Measurements from ENCODE around the gene RAPGEF1. TPM values are rescaled to one million over a fixed set of nuclear protein-coding genes. Genes with fewer than 3 reads are reported as not detected.

RAPGEF1 gene
- total and polyA plus RNA-seq, 2 of the 13 experiments (the other 11 are each of a cell fraction or from before 2014, with no cell fraction given) = 21.2 to 38.9 TPM

GRCh38 chr9:131721076-131721475 lies 18.8 kb downstream of the RAPGEF1 start:
- no peak for TF ChIP-seq ZNF761 (CRISPR knock-in tag; conservative IDR thresholded peaks at IDR 0.05)
- no peak for TF ChIP-seq FOSL1 (CRISPR knock-in tag; IDR thresholded peaks at IDR 0.05; ENCODE audit: borderline replicate concordance)
- no peak for TF ChIP-seq NCOA2 (CRISPR knock-in tag; IDR thresholded peaks at IDR 0.05)
- TF ChIP-seq, protein P1, sequence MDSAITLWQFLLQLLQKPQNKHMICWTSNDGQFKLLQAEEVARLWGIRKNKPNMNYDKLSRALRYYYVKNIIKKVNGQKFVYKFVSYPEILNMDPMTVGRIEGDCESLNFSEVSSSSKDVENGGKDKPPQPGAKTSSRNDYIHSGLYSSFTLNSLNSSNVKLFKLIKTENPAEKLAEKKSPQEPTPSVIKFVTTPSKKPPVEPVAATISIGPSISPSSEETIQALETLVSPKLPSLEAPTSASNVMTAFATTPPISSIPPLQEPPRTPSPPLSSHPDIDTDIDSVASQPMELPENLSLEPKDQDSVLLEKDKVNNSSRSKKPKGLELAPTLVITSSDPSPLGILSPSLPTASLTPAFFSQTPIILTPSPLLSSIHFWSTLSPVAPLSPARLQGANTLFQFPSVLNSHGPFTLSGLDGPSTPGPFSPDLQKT (CRISPR knock-in tag; IDR thresholded peaks at IDR 0.05; ENCODE audit: borderline replicate concordance) = no peak
- TF ChIP-seq ZIK1 (CRISPR knock-in tag; IDR thresholded peaks at IDR 0.05; ENCODE audit: borderline replicate concordance, low read depth) = no peak
- TF ChIP-seq NFYB (CRISPR knock-in tag; IDR thresholded peaks at IDR 0.05) = no peak
- TF ChIP-seq PHF8 (CRISPR knock-in tag; IDR thresholded peaks at IDR 0.05) = no peak
- TF ChIP-seq, protein P2, sequence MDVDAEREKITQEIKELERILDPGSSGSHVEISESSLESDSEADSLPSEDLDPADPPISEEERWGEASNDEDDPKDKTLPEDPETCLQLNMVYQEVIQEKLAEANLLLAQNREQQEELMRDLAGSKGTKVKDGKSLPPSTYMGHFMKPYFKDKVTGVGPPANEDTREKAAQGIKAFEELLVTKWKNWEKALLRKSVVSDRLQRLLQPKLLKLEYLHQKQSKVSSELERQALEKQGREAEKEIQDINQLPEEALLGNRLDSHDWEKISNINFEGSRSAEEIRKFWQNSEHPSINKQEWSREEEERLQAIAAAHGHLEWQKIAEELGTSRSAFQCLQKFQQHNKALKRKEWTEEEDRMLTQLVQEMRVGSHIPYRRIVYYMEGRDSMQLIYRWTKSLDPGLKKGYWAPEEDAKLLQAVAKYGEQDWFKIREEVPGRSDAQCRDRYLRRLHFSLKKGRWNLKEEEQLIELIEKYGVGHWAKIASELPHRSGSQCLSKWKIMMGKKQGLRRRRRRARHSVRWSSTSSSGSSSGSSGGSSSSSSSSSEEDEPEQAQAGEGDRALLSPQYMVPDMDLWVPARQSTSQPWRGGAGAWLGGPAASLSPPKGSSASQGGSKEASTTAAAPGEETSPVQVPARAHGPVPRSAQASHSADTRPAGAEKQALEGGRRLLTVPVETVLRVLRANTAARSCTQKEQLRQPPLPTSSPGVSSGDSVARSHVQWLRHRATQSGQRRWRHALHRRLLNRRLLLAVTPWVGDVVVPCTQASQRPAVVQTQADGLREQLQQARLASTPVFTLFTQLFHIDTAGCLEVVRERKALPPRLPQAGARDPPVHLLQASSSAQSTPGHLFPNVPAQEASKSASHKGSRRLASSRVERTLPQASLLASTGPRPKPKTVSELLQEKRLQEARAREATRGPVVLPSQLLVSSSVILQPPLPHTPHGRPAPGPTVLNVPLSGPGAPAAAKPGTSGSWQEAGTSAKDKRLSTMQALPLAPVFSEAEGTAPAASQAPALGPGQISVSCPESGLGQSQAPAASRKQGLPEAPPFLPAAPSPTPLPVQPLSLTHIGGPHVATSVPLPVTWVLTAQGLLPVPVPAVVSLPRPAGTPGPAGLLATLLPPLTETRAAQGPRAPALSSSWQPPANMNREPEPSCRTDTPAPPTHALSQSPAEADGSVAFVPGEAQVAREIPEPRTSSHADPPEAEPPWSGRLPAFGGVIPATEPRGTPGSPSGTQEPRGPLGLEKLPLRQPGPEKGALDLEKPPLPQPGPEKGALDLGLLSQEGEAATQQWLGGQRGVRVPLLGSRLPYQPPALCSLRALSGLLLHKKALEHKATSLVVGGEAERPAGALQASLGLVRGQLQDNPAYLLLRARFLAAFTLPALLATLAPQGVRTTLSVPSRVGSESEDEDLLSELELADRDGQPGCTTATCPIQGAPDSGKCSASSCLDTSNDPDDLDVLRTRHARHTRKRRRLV (CRISPR knock-in tag; IDR thresholded peaks at IDR 0.05) = no peak
- TF ChIP-seq, protein P3, sequence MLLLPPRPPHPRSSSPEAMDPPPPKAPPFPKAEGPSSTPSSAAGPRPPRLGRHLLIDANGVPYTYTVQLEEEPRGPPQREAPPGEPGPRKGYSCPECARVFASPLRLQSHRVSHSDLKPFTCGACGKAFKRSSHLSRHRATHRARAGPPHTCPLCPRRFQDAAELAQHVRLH (CRISPR knock-in tag; IDR thresholded peaks at IDR 0.05; ENCODE audit: borderline replicate concordance, low read depth) = no peak
- TF ChIP-seq, protein P4, sequence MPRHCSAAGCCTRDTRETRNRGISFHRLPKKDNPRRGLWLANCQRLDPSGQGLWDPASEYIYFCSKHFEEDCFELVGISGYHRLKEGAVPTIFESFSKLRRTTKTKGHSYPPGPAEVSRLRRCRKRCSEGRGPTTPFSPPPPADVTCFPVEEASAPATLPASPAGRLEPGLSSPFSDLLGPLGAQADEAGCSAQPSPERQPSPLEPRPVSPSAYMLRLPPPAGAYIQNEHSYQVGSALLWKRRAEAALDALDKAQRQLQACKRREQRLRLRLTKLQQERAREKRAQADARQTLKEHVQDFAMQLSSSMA (CRISPR knock-in tag; IDR thresholded peaks at IDR 0.05) = no peak
- no peak for TF ChIP-seq ZNF883 (CRISPR knock-in tag; IDR thresholded peaks at IDR 0.05; ENCODE audit: not compliant biosample characterization)
- TF ChIP-seq TEAD2 (CRISPR knock-in tag; IDR thresholded peaks at IDR 0.05) = no peak
- no peak for TF ChIP-seq SYNCRIP (IDR thresholded peaks at IDR 0.05; ENCODE audit: insufficient read depth, low read depth, low read length)
- no peak for TF ChIP-seq DNMT3B (CRISPR knock-in tag; conservative IDR thresholded peaks at IDR 0.05)
- CTCF ChIA-PET (ENCODE audit: low intra/inter-chr PET ratio, low total read pairs) = no interaction called here
- peaks cover 58% of the 10 kb centered on the region for H3K79me2 ChIP-seq (ENCODE audit: insufficient read depth, low read length)
- no peak for FAIRE-seq
- BruUV-seq (replicated peaks) = no TSS peak
- no peak overlapping the region for H3K4me3 ChIP-seq (replicated peaks in 1 of 3; ENCODE audit: insufficient read depth in 1 of 3, low read depth in 2 of 3, low read length in 3 of 3)
- no peaks in the 10 kb centered on the region for H4K20me1 ChIP-seq (ENCODE audit: insufficient read depth, low read length)
- POLR2A ChIA-PET = no interaction called here
- H3K27me3 ChIP-seq (ENCODE audit: control insufficient read depth in 1 of 2, insufficient read depth in 2 of 2, low read length in 2 of 2) = no peaks in the 10 kb centered on the region
- H3K4me1 ChIP-seq (ENCODE audit: insufficient read depth, low read length) = peaks cover 31% of the 10 kb centered on the region
- no peak for ATAC-seq
- H3K27ac ChIP-seq (ENCODE audit: extremely low read length, insufficient read depth, low read length) = no peak overlapping the region
- H2AFZ ChIP-seq (ENCODE audit: low read length) = no peak overlapping the region
- WGBS (ENCODE audit: low lambda C conversion rate) = 95% methylated on average over 13 of the region's 13 CpGs
- in situ Hi-C loops (cut with HindIII; ENCODE audit: extremely low pct_ligation_motif_present, low pct_unique_long_range_greater_than_20kb) = no loop called here
- H3K36me3 ChIP-seq (replicated peaks in 1 of 2; ENCODE audit: control insufficient read depth in 1 of 2, insufficient read depth in 2 of 2, low read length in 2 of 2) = peaks cover 0 to 4% of the 10 kb centered on the region in 2 experiments; a peak in 3 of 5 replicates
- no peak overlapping the region for H3K4me2 ChIP-seq (ENCODE audit: low read depth, low read length)
- no peak overlapping the region for H3K9ac ChIP-seq (ENCODE audit: insufficient read depth, low read depth, low read length)
- DNase-seq (ENCODE audit: low spot score) = no peak
- no peaks in the 10 kb centered on the region for H3K9me3 ChIP-seq (ENCODE audit: low read length)
- intact Hi-C loops (cut with micrococcal nuclease; ENCODE audit: unreplicated experiment) = no loop called here
